HFF-Myc (cell line): ENCODE data around the gene KRT27.
"Not testable (repeated sequence)": the region's sequence is repeated elsewhere in the genome, so short reads cannot be mapped to it uniquely, and the experiment has no call there.

Experiments used
- DNase-seq: peaks from one replicate; pipeline ENCODE4 v3.0.0-alpha.2; 2011; ENCODE audit warnings: low read depth; ENCODE audit errors: extremely low read depth
- H3K4me3 ChIP-seq: replicated peaks from 2 replicates; pipeline ENCODE4 v1.5.1; 2011; ENCODE audit warnings: low read depth, mild to moderate bottlenecking, control low read depth, low read length
- CTCF ChIP-seq: IDR thresholded peaks from 2 replicates; pipeline ENCODE4 v1.5.1; 2012; ENCODE audit warnings: mild to moderate bottlenecking, low read depth, low read length, control low read depth; ENCODE audit errors: missing control alignments

Gene KRT27

GRCh38 chr17:40750391-40750790 lies 32.0 kb downstream of the KRT27 start:
- H3K4me3 ChIP-seq = no peak overlapping the region

GRCh38 chr17:40748666-40749065 lies 33.7 kb downstream of the KRT27 start:
- not testable (repeated sequence) for DNase-seq, H3K4me3 ChIP-seq

More at GRCh38 chr17:40750391-40750790, 32.0 kb downstream of the KRT27 start:
- no peak for TF ChIP-seq CTCF
- no peak for DNase-seq

- TF ChIP-seq CTCF = no peak
- DNase-seq = no peak
- no peak overlapping the region for H3K4me3 ChIP-seq
Measured at GRCh38 chr17:40738553-40738952, 43.8 kb downstream of the KRT27 start.

- H3K4me3 ChIP-seq = no peak overlapping the region
- no peak for TF ChIP-seq CTCF
- DNase-seq = no peak
Measured at GRCh38 chr17:40735016-40735415, 47.3 kb downstream of the KRT27 start.

GRCh38 chr17:40734018-40734417 lies 48.3 kb downstream of the KRT27 start:
- no peak for TF ChIP-seq CTCF
- no peak overlapping the region for H3K4me3 ChIP-seq

GRCh38 chr17:40730970-40731369 lies 51.4 kb downstream of the KRT27 start:
- H3K4me3 ChIP-seq = no peak overlapping the region
- TF ChIP-seq CTCF = no peak
- DNase-seq = no peak

More at GRCh38 chr17:40734018-40734417, 48.3 kb downstream of the KRT27 start:
- no peak for DNase-seq

- no peak for TF ChIP-seq CTCF
- H3K4me3 ChIP-seq = no peak overlapping the region
- DNase-seq = no peak
Measured at GRCh38 chr17:40727447-40728231, 54.7 kb downstream of the KRT27 start.
